OCI-LY7 (cell line): ENCODE data around the gene GPR137B.

ENCODE experiments used
- EZH2phosphoT487 ChIP-seq: fragments of 200-600 bp; sonication (generic); IDR thresholded peaks from 2 replicates; pipeline ENCODE4 v1.6.1; 2018; ENCODE audit warnings: low read depth, borderline replicate concordance, mild to moderate bottlenecking, mixed run types, antibody characterized with exemption, low read length, moderate library complexity, mixed read lengths
- TF ChIP-seq, protein P1 (sequence below): fragments of 200-600 bp; sonication (generic); conservative IDR thresholded peaks from 2 replicates; pipeline ENCODE4 v1.5.1; 2014; ENCODE audit warnings: mild to moderate bottlenecking, antibody characterized with exemption, low read length, moderate library complexity, mixed read lengths

DNA sequence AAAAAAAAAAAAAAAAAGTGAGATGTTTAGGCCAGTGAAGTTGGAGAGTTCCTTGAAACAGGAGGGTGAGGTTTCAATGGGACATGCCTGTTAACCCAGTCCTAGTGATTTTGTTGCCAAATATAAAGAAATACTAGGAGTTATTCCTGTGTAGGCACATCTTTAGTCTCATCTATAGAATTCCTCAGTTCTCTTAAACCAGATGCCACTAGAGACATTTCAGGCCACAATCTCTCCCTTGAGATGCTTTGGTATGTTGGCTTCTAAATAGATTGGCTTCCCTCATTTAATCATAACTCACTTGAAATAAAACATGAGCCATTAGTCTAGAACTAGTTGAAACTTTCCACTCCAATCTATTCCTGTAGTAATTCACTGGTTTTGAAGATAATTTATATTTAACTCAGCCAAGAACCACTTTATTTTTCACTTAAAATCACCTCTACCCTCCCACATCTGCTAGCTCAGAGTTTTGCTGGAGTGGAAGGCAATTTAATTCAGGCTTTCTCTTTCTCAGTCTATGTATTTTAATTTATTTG is 29.8 kb downstream of the GPR137B start:
- TF ChIP-seq, protein P1, sequence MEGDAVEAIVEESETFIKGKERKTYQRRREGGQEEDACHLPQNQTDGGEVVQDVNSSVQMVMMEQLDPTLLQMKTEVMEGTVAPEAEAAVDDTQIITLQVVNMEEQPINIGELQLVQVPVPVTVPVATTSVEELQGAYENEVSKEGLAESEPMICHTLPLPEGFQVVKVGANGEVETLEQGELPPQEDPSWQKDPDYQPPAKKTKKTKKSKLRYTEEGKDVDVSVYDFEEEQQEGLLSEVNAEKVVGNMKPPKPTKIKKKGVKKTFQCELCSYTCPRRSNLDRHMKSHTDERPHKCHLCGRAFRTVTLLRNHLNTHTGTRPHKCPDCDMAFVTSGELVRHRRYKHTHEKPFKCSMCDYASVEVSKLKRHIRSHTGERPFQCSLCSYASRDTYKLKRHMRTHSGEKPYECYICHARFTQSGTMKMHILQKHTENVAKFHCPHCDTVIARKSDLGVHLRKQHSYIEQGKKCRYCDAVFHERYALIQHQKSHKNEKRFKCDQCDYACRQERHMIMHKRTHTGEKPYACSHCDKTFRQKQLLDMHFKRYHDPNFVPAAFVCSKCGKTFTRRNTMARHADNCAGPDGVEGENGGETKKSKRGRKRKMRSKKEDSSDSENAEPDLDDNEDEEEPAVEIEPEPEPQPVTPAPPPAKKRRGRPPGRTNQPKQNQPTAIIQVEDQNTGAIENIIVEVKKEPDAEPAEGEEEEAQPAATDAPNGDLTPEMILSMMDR, result no peak
- no peak for TF ChIP-seq EZH2phosphoT487
